Keratinocyte (primary cell): Measurements from ENCODE around the gene INTS1.

Experiments used
- CTCF ChIP-seq, 3 experiments: IDR thresholded peaks in 1 of 3; conservative IDR thresholded peaks in 1 of 3; optimal IDR thresholded peaks in 1 of 3; 2 replicates in 2 of 3; 3 replicates in 1 of 3; pipeline versions ENCODE3 to v1.5.1; 2011; ENCODE audit warnings: low read length in 3 of 3, mild to moderate bottlenecking in 3 of 3, moderate library complexity in 2 of 3, control low read depth in 1 of 3, inconsistent platforms in 1 of 3; ENCODE audit not compliant: insufficient read depth in 2 of 3; ENCODE audit errors: extremely low read depth in 1 of 3
- EZH2 ChIP-seq: IDR thresholded peaks from one replicate; pipeline ENCODE4 v1.6.1; 2012; ENCODE audit warnings: inconsistent platforms, mild to moderate bottlenecking, low read length, moderate library complexity

GRCh38 chr7:1532456-1533254, 28.5 kb upstream of the INTS1 start:
- TF ChIP-seq CTCF (optimal IDR thresholded peaks at IDR 0.05 in 1 of 3, IDR thresholded peaks at IDR 0.05 in 1 of 3, conservative IDR thresholded peaks at IDR 0.05 in 1 of 3; ENCODE audit: extremely low read depth in 1 of 3, insufficient read depth in 2 of 3, low read length in 3 of 3) (no peak), EZH2 (no peak)
